SK-N-SH treated with all-trans-retinoic acid at 6 μM for 48 hours (cell line): ENCODE results near the gene FAM174A.

Experiments used
- ATAC-seq: fragments of 200-7000 bp; cut with Tn5 transposase; 3 replicates; pipeline ENCODE4 v1.9.1; 2020; ENCODE audit warnings: mild to moderate bottlenecking, moderate library complexity
- ARNTL ChIP-seq: fragments of 450-650 bp; formaldehyde crosslinking; IDR thresholded peaks from 2 replicates; pipeline ENCODE4 v1.5.0; 2020; ENCODE audit warnings: low read depth, mild to moderate bottlenecking, moderate library complexity, borderline replicate concordance
- BACH2 ChIP-seq: fragments of 250-450 bp; sonication (Bioruptor Pico); IDR thresholded peaks from 2 replicates; pipeline ENCODE4 v1.9.0; 2021; ENCODE audit warnings: mild to moderate bottlenecking, borderline replicate concordance
- CREB5 ChIP-seq: fragments of 250-450 bp; sonication (Bioruptor Pico); IDR thresholded peaks from 2 replicates; pipeline ENCODE4 v1.5.1; 2020; ENCODE audit warnings: low read depth, mild to moderate bottlenecking, moderate library complexity
- ESRRG ChIP-seq: fragments of 250-450 bp; sonication (Bioruptor Pico); IDR thresholded peaks from 2 replicates; pipeline ENCODE4 v1.6.1; 2021; ENCODE audit warnings: mild to moderate bottlenecking
- ISL1 ChIP-seq: fragments of 250-450 bp; sonication (Bioruptor Pico); IDR thresholded peaks from 2 replicates; pipeline ENCODE4 v2.1.2; 2022; ENCODE audit warnings: mild to moderate bottlenecking, moderate library complexity
- OSR1 ChIP-seq: fragments of 250-450 bp; sonication (Bioruptor Pico); IDR thresholded peaks from 2 replicates; pipeline ENCODE4 v1.8.0; 2022; ENCODE audit warnings: moderate library complexity, mild to moderate bottlenecking, inconsistent platforms
- PATZ1 ChIP-seq: fragments of 250-450 bp; sonication (Bioruptor Pico); IDR thresholded peaks from 2 replicates; pipeline ENCODE4 v1.8.0; 2020; ENCODE audit warnings: mild to moderate bottlenecking, moderate library complexity, borderline replicate concordance
- PPARA ChIP-seq: fragments of 250-450 bp; sonication (Bioruptor Pico); IDR thresholded peaks from 2 replicates; pipeline ENCODE4 v1.5.0; 2020; ENCODE audit warnings: mild to moderate bottlenecking, borderline replicate concordance
- TCF4 ChIP-seq: fragments of 250-450 bp; sonication (Bioruptor Pico); IDR thresholded peaks from 2 replicates; pipeline ENCODE4 v1.8.0; 2021; ENCODE audit warnings: mild to moderate bottlenecking, moderate library complexity, borderline replicate concordance
- TOX ChIP-seq: fragments of 250-450 bp; sonication (Bioruptor Pico); IDR thresholded peaks from 2 replicates; pipeline ENCODE4 v1.8.0; 2021; ENCODE audit warnings: mild to moderate bottlenecking, moderate library complexity, borderline replicate concordance
- ZC3H10 ChIP-seq: fragments of 250-450 bp; sonication (Bioruptor Pico); IDR thresholded peaks from 2 replicates; pipeline ENCODE4 v1.5.1; 2021; ENCODE audit warnings: mild to moderate bottlenecking, moderate library complexity
- ZFP3 ChIP-seq: fragments of 250-450 bp; sonication (Bioruptor Pico); IDR thresholded peaks from 2 replicates; pipeline ENCODE4 v1.5.0; 2020; ENCODE audit warnings: mild to moderate bottlenecking, moderate library complexity
- ZFP30 ChIP-seq: fragments of 450-650 bp; formaldehyde crosslinking; IDR thresholded peaks from 2 replicates; pipeline ENCODE4 v1.5.0; 2022; ENCODE audit warnings: mild to moderate bottlenecking, moderate library complexity
- ZNF565 ChIP-seq: fragments of 450-650 bp; formaldehyde crosslinking; conservative IDR thresholded peaks from 2 replicates; pipeline ENCODE4 v1.5.0; 2020; ENCODE audit warnings: low read depth, mild to moderate bottlenecking, moderate library complexity
- ZNF70 ChIP-seq: fragments of 450-650 bp; formaldehyde crosslinking; IDR thresholded peaks from 2 replicates; pipeline ENCODE4 v1.5.0; 2020; ENCODE audit warnings: mild to moderate bottlenecking, moderate library complexity
- ZNF8 ChIP-seq: fragments of 450-650 bp; formaldehyde crosslinking; IDR thresholded peaks from 2 replicates; pipeline ENCODE4 v1.5.0; 2020; ENCODE audit warnings: mild to moderate bottlenecking, moderate library complexity
- TF ChIP-seq, protein P1 (sequence below): fragments of 250-450 bp; sonication (Bioruptor Pico); IDR thresholded peaks from 2 replicates; pipeline ENCODE4 v1.5.0; 2020; ENCODE audit warnings: mild to moderate bottlenecking, moderate library complexity

FAM174A gene

GRCh38 chr5:100609594-100609993, 74.4 kb downstream of the FAM174A start:
- no peak for ATAC-seq
- TF ChIP-seq ZFP3 (CRISPR knock-in tag) (no peak), ZFP30 (CRISPR knock-in tag) (no peak), ISL1 (no peak), PATZ1 (no peak), CREB5 (CRISPR knock-in tag) (no peak), BACH2 (no peak)
- TF ChIP-seq, protein P1, sequence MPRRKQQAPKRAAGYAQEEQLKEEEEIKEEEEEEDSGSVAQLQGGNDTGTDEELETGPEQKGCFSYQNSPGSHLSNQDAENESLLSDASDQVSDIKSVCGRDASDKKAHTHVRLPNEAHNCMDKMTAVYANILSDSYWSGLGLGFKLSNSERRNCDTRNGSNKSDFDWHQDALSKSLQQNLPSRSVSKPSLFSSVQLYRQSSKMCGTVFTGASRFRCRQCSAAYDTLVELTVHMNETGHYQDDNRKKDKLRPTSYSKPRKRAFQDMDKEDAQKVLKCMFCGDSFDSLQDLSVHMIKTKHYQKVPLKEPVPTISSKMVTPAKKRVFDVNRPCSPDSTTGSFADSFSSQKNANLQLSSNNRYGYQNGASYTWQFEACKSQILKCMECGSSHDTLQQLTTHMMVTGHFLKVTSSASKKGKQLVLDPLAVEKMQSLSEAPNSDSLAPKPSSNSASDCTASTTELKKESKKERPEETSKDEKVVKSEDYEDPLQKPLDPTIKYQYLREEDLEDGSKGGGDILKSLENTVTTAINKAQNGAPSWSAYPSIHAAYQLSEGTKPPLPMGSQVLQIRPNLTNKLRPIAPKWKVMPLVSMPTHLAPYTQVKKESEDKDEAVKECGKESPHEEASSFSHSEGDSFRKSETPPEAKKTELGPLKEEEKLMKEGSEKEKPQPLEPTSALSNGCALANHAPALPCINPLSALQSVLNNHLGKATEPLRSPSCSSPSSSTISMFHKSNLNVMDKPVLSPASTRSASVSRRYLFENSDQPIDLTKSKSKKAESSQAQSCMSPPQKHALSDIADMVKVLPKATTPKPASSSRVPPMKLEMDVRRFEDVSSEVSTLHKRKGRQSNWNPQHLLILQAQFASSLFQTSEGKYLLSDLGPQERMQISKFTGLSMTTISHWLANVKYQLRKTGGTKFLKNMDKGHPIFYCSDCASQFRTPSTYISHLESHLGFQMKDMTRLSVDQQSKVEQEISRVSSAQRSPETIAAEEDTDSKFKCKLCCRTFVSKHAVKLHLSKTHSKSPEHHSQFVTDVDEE (CRISPR knock-in tag): no peak
- TF ChIP-seq, all 23 proteins: peak for 0

DNA sequence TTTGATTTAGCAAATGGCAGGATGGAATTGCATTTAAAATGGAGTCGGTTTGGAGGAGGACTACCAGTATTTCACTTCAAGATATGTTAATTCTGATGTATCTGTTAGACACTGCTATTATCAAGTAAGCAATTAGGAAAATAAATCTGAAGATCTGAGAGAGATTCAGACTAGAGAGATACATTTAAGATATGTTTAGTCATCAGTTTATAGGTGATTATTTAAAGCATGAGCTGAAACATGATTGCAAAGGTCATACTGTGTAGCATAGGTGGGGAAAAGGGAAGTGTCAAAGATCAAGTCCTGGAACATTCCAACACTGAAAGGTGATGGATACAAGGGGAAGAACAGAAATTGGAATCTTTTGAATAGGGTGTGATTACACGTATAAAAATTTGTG, 79.1 kb downstream of the FAM174A start:
- TF ChIP-seq ZNF565 (CRISPR knock-in tag) (no peak), ARNTL (no peak), PPARA (CRISPR knock-in tag) (no peak), TCF4 (CRISPR knock-in tag) (no peak), ISL1 (no peak), ZFP30 (CRISPR knock-in tag) (no peak)
- ATAC-seq: no peak

DNA sequence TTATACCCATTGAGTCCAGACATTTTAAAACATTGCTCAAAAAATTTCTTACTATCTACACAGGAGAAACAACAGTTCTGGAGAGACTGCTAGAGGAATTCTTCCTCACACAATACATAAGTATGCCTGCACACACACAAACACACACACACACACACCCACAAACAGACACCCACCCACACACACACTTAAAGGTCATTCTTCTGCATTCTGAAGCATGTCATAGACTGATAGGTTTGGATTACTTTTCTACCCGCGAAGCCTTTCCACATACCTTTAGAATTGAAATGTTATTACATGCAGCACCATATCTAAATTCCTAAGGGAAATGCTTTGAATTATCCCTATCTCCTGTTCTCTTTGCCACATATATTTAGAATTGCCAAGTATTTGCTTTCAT, 80.2 kb downstream of the FAM174A start:
- TF ChIP-seq ESRRG (CRISPR knock-in tag) (no peak), PPARA (CRISPR knock-in tag) (no peak), ZC3H10 (CRISPR knock-in tag) (no peak), ZFP30 (CRISPR knock-in tag) (no peak), ZNF70 (no peak), TOX (CRISPR knock-in tag) (no peak), ZNF8 (no peak), BACH2 (no peak), OSR1 (CRISPR knock-in tag) (no peak)
- TF ChIP-seq, protein P1 (CRISPR knock-in tag): no peak
- ATAC-seq: no peak

DNA sequence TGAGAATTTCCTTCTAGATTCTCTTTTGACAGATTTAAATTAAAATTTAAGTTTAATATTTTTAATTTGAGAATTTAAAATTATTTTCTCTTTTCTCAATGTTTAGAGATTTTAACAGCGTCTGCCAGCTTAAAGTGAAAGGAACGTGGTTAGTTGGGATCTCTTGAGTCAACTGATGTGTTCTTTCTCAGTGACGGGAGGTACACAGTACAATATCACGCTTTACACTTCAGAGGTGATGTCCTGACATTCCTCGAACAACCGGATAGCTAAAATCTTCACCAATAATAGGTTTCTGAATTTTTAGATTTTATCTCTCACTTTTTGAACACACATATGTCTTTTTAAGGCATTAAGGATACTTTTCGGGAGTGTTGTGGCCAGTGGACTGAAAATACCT, 81.1 kb downstream of the FAM174A start:
- TF ChIP-seq PPARA (CRISPR knock-in tag) (no peak), CREB5 (CRISPR knock-in tag) (no peak), ZFP3 (CRISPR knock-in tag) (no peak)
- TF ChIP-seq, all 23 proteins: peak for 0
- ATAC-seq: no peak
